ENCODE measurements around the gene MTARC2.

MTARC2 gene

DNA sequence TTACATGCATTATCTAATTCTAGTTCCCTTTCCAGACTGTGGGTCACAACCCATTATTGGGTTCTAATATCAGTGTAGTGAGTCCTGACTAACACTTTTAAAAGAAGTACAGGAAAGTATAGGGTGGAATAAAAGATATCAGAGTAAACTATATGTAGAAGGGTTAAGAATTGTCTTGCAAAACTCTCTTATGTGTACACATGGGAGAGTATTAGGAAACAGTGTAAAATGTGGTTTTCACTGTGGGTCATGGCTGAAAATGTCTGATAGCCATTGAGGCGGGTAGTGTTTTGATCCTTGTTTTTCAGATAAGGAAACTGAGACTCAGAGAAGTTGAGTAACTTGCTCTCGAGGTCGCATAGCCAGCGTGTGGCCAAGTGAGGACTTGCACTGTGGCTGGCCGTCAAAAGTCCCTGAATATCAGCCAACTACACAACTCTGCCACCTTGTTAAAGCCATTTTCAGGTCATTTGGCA is 20.0 kb downstream of the MTARC2 start:
- H3K27ac ChIP-seq (ENCODE audit: low read length) = no peak overlapping the region
- no peak overlapping the region for H3K9ac ChIP-seq (ENCODE audit: low read length)
- peaks cover 2% of the 10 kb centered on the region; the same call in 1 of the 2 replicates for H3K4me1 ChIP-seq (ENCODE audit: low read length)
- H2AFZ ChIP-seq (ENCODE audit: low read depth, low read length) = no peak overlapping the region
- no peaks in the 10 kb centered on the region for H3K36me3 ChIP-seq (replicated peaks; ENCODE audit: low read depth, low read length)
- H3K4me3 ChIP-seq (ENCODE audit: low read length) = no peak overlapping the region
- no peaks in the 10 kb centered on the region for H4K20me1 ChIP-seq (ENCODE audit: insufficient read depth, low read length)
- H3K9me3 ChIP-seq (ENCODE audit: insufficient read depth, low read length) = no peaks in the 10 kb centered on the region
- H3K79me2 ChIP-seq (ENCODE audit: low read length) = no peaks in the 10 kb centered on the region
- H3K27me3 ChIP-seq (ENCODE audit: low read depth, low read length) = peaks cover 3% of the 10 kb centered on the region; the same call in 1 of the 2 replicates
- no peak for TF ChIP-seq EZH2phosphoT487 (IDR thresholded peaks at IDR 0.05; ENCODE audit: low read depth)
- no peak overlapping the region for H3K4me2 ChIP-seq (ENCODE audit: low read length)

DNA sequence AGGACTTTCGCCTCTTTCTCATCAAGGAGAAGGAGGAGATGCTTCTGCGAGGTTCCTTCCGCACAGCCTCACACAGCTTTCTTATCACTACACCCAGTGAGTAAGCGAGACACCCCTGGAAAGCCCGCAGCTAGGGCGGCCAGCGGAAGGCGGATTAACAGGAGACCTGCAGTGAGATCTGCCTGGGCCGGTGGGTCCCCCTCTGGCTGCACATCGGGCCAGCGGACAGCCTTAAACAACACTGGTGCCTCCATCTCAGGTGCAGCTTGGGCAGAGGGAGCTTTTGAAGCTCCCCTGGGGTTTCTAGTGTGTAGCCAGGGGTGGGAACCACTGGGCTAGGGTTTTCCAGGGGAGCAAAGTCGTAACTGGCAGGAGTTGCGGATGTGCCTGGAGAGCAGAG is 21.1 kb downstream of the MTARC2 start:
- no peak overlapping the region for H2AFZ ChIP-seq (ENCODE audit: low read depth, low read length)

DNA sequence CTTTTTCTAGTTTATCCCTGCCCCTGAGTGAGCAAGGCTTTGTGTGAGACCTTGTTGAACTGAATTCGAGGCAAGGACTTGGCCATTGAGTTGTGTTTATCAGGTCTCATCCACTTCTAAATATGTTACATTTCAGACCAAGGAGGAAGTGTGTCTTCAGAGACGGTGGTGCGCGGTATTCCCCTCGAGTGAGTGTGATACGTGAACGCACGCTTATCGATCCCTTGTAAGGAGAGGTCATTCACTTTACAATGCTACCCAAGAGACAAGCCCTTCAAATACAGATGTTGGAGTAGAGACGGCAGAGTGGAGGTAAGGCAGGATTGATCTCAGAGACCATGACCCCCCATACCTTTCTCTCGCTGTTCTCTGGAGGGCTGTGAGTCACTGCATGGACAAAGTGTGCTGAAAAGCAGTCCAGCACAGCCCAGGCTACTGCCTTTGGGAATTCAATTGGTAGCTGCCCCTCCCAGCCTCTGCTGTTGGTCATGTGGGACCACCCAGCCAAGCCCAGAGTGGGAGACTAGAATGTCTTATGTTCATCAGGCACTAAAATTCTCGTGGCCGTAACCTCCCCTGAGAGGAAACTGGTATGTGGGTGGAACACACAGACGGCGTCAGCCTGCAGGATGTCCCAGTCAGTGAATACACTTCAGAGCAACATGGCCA is 22.3 kb downstream of the MTARC2 start:
- Histone ChIP-seq H3K4me3 (ENCODE audit: low read length) (no peak overlapping the region), H3K4me1 (ENCODE audit: low read length) (peaks cover 2% of the 10 kb centered on the region; the same call in 1 of the 2 replicates), H3K4me2 (ENCODE audit: low read length) (no peak overlapping the region), H3K9me3 (ENCODE audit: insufficient read depth, low read length) (no peaks in the 10 kb centered on the region), H3K79me2 (ENCODE audit: low read length) (no peaks in the 10 kb centered on the region), H3K9ac (ENCODE audit: low read length) (no peak overlapping the region), H4K20me1 (ENCODE audit: insufficient read depth, low read length) (no peaks in the 10 kb centered on the region), H3K27me3 (ENCODE audit: low read depth, low read length) (peaks cover 3% of the 10 kb centered on the region; the same call in 1 of the 2 replicates), H2AFZ (ENCODE audit: low read depth, low read length) (no peak overlapping the region), H3K27ac (ENCODE audit: low read length) (no peak overlapping the region), H3K36me3 (replicated peaks; ENCODE audit: low read depth, low read length) (no peaks in the 10 kb centered on the region)
- TF ChIP-seq EZH2phosphoT487 (IDR thresholded peaks at IDR 0.05; ENCODE audit: low read depth) (no peak), CTCF (IDR thresholded peaks at IDR 0.05; ENCODE audit: low read depth, low read length) (no peak)

More for the DNA sequence above, 21.1 kb downstream of the MTARC2 start:
- no peak overlapping the region for H3K4me3 ChIP-seq (ENCODE audit: low read length)
- no peak overlapping the region for H3K4me2 ChIP-seq (ENCODE audit: low read length)
- H3K9ac ChIP-seq (ENCODE audit: low read length) = no peak overlapping the region
- H3K27ac ChIP-seq (ENCODE audit: low read length) = no peak overlapping the region
- H3K36me3 ChIP-seq (replicated peaks; ENCODE audit: low read depth, low read length) = no peaks in the 10 kb centered on the region
- H3K9me3 ChIP-seq (ENCODE audit: insufficient read depth, low read length) = no peaks in the 10 kb centered on the region
- H3K4me1 ChIP-seq (ENCODE audit: low read length) = peaks cover 2% of the 10 kb centered on the region; the same call in 1 of the 2 replicates
- H4K20me1 ChIP-seq (ENCODE audit: insufficient read depth, low read length) = no peaks in the 10 kb centered on the region
- H3K27me3 ChIP-seq (ENCODE audit: low read depth, low read length) = peaks cover 3% of the 10 kb centered on the region; the same call in 1 of the 2 replicates
- H3K79me2 ChIP-seq (ENCODE audit: low read length) = no peaks in the 10 kb centered on the region
- TF ChIP-seq CTCF (IDR thresholded peaks at IDR 0.05; ENCODE audit: low read depth, low read length) (no peak), EZH2phosphoT487 (IDR thresholded peaks at IDR 0.05; ENCODE audit: low read depth) (no peak)

- no peaks in the 10 kb centered on the region for H3K9me3 ChIP-seq (ENCODE audit: insufficient read depth, low read length)
- H3K9ac ChIP-seq (ENCODE audit: low read length) = no peak overlapping the region
- no peak overlapping the region for H2AFZ ChIP-seq (ENCODE audit: low read depth, low read length)
- H3K36me3 ChIP-seq (replicated peaks; ENCODE audit: low read depth, low read length) = no peaks in the 10 kb centered on the region
- H3K27me3 ChIP-seq (ENCODE audit: low read depth, low read length) = peaks cover 3% of the 10 kb centered on the region; the same call in 1 of the 2 replicates
- no peak overlapping the region for H3K4me2 ChIP-seq (ENCODE audit: low read length)
- H4K20me1 ChIP-seq (ENCODE audit: insufficient read depth, low read length) = no peaks in the 10 kb centered on the region
- no peaks in the 10 kb centered on the region for H3K79me2 ChIP-seq (ENCODE audit: low read length)
- peaks cover 2% of the 10 kb centered on the region; the same call in 1 of the 2 replicates for H3K4me1 ChIP-seq (ENCODE audit: low read length)
- TF ChIP-seq EZH2phosphoT487 (IDR thresholded peaks at IDR 0.05; ENCODE audit: low read depth) = no peak
- TF ChIP-seq CTCF (IDR thresholded peaks at IDR 0.05; ENCODE audit: low read depth, low read length) = no peak
- no peak overlapping the region for H3K27ac ChIP-seq (ENCODE audit: low read length)
- H3K4me3 ChIP-seq (ENCODE audit: low read length) = no peak overlapping the region
These were observed 24.7 kb downstream of the MTARC2 start for GRCh38 chr1:220772846-220773245.

All from OCI-LY3 (cell line).